ENCODE measurements around the gene ARHGAP29.

GRCh38 chr1:94125551-94126514, 111.6 kb downstream of the ARHGAP29 start:
- TF ChIP-seq CTCF (IDR thresholded peaks at IDR 0.05; ENCODE audit: low read length): no peak
- TF ChIP-seq EZH2 (IDR thresholded peaks at IDR 0.05; ENCODE audit: borderline replicate concordance, low read length): no peak
